Lung (tissue), 12 donors: ENCODE results near the gene RAB11A. TPM values are rescaled to one million over a fixed set of nuclear protein-coding genes. Genes with fewer than 3 reads are reported as not detected.

ENCODE experiments used
- ATAC-seq: fragments of 200-7000 bp; cut with Tn5 transposase; one replicate; pipeline ENCODE4 v1.9.1; 2020; ENCODE audit warnings: moderate number of reproducible peaks; ENCODE audit not compliant: insufficient read depth, low FRiP score
- DNase-seq, 3 donors: peaks; one replicate each; pipeline ENCODE4 v3.0.0-alpha.2; 2013 to 2017
- H3K27ac ChIP-seq, 2 donors: one replicate each; pipeline ENCODE4 v1.5.1; 2013; ENCODE audit warnings: mild to moderate bottlenecking in 2 of 2, moderate library complexity in 2 of 2, control low read depth in 1 of 2, inconsistent platforms in 1 of 2, low read depth in 1 of 2, low read length in 1 of 2
- H3K27me3 ChIP-seq, 3 donors: one replicate each; pipeline ENCODE4 v1.5.1; 2013; ENCODE audit warnings: low read length in 2 of 3; ENCODE audit not compliant: control insufficient read depth in 3 of 3, insufficient read depth in 3 of 3
- H3K36me3 ChIP-seq, 4 donors: one replicate each; pipeline ENCODE4 v1.5.1; 2013; ENCODE audit warnings: low read length in 4 of 4, mild to moderate bottlenecking in 1 of 4, moderate library complexity in 1 of 4; ENCODE audit not compliant: control insufficient read depth in 4 of 4, insufficient read depth in 4 of 4
- H3K4me1 ChIP-seq, 5 donors: one replicate each; pipeline ENCODE4 v1.5.1; 2013; ENCODE audit warnings: low read length in 5 of 5, mild to moderate bottlenecking in 2 of 5, moderate library complexity in 1 of 5; ENCODE audit not compliant: control insufficient read depth in 5 of 5, insufficient read depth in 5 of 5
- H3K4me3 ChIP-seq: one replicate; pipeline ENCODE4 v1.5.1; 2013; ENCODE audit warnings: mild to moderate bottlenecking, control low read depth, moderate library complexity
- H3K9ac ChIP-seq, 2 donors: one replicate each; pipeline ENCODE4 v1.5.1; 2013; ENCODE audit warnings: low read length in 2 of 2, control low read depth in 1 of 2; ENCODE audit not compliant: insufficient read depth in 1 of 2
- H3K9me3 ChIP-seq, 4 donors: one replicate each; pipeline ENCODE4 v1.5.1; 2013; ENCODE audit warnings: low read length in 3 of 4, mild to moderate bottlenecking in 1 of 4, moderate library complexity in 1 of 4; ENCODE audit not compliant: control insufficient read depth in 4 of 4, insufficient read depth in 3 of 4
- WGBS, 2 donors: extraction: QIAGEN DNeasy Blood & Tissue Kit; methylation state at CpG; one replicate each; pipeline ENCODE4 v1.1.7; 2013; 5-methylcytosine and 5-hydroxymethylcytosine counted together
- polyA plus RNA-seq, 2 donors: library from polyadenylated mRNA; stranded (reverse); fragments of 200-250 nt; gene quantifications; one replicate each; pipeline ENCODE4 v1.2.1, GENCODE V29; 2013
- total RNA-seq, 2 donors: library from RNA; depleted of rRNA in 1 of 2; stranded (reverse); fragments of >200 nt in 1 of 2; gene quantifications; one replicate each; pipeline ENCODE4 v1.2.1, GENCODE V29; 2014 to 2021
- TF ChIP-seq, protein P1 (sequence below): IDR thresholded peaks from 2 replicates; pipeline ENCODE4 v1.5.1; 2012; ENCODE audit warnings: mild to moderate bottlenecking; ENCODE audit errors: control extremely low read depth, extremely low read depth
- donor health status: control.
- donor health status: control.
- donor health status: Bipolar disorder and iron deficiency.
- donor health status: healthy.
- donor health status: DM: yes; HTN: yes; CAD: no.

RAB11A gene
- total and polyA plus RNA-seq, 4 donors, result 120 to 313 (median 232) TPM

DNA sequence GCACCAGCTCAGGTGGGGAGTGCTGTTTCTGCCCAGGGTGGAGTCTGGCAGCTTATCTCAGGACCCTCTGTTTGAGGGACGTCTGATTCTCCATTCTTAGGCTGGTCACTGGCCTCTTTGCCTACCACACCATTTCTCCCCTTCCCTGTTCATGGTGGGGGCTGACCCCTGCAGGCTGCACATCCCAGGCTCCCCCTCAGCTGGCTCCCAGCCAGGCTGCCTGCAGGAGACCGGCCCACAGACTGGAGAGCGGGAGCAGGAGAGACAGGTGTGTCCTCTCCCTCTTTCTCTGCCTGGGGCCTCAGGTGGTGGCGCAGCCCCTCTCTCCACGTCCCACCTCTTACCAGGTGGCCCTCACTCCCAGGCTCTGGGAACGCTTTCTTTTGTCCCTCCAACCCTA is 60.8 kb downstream of the RAB11A start:
- H3K9ac ChIP-seq, result no peak overlapping the region
- WGBS, 2 donors, result 81 to 94% methylated on average over 6 of the region's 6 CpGs
- no peak for DNase-seq

DNA sequence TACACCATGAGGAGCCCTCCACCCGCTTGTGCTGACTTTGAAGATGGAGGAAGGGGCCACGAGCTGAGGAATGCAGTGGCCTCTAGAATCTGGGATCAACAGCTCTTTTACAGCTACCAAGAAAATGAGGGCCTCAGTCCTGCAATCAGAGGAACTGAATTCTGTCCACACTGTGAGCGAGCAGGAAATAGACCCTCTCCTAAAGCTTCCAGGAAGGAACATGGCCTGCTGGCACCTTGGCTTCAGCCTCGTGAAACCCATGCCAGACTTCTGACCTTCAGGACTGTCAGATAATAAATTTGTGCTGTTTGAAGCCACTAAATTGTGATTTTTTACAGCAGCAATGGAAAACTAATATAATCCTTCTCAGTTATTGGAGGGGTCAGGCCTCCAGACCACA is 61.9 kb downstream of the RAB11A start:
- ATAC-seq (no peak), DNase-seq (no peak)
- peaks cover 0 to 1% (median 0%) of the 10 kb centered on the region in 4 donors for H3K36me3 ChIP-seq
- H3K4me1 ChIP-seq, result no peaks in the 10 kb centered on the region
- WGBS, 2 donors, result 82 to 89% methylated on average over 4 of the region's 4 CpGs
- no peaks in the 10 kb centered on the region for H3K27me3 ChIP-seq
- H3K27ac ChIP-seq, result no peak overlapping the region
- H3K4me3 ChIP-seq, result no peak overlapping the region
- no peaks in the 10 kb centered on the region for H3K9me3 ChIP-seq
- H3K9ac ChIP-seq, result no peak overlapping the region
- TF ChIP-seq, protein P1, sequence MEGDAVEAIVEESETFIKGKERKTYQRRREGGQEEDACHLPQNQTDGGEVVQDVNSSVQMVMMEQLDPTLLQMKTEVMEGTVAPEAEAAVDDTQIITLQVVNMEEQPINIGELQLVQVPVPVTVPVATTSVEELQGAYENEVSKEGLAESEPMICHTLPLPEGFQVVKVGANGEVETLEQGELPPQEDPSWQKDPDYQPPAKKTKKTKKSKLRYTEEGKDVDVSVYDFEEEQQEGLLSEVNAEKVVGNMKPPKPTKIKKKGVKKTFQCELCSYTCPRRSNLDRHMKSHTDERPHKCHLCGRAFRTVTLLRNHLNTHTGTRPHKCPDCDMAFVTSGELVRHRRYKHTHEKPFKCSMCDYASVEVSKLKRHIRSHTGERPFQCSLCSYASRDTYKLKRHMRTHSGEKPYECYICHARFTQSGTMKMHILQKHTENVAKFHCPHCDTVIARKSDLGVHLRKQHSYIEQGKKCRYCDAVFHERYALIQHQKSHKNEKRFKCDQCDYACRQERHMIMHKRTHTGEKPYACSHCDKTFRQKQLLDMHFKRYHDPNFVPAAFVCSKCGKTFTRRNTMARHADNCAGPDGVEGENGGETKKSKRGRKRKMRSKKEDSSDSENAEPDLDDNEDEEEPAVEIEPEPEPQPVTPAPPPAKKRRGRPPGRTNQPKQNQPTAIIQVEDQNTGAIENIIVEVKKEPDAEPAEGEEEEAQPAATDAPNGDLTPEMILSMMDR, result no peak

More for the DNA sequence above, 60.8 kb downstream of the RAB11A start:
- TF ChIP-seq, protein P1, result no peak
- no peaks in the 10 kb centered on the region for H3K9me3 ChIP-seq
- H3K4me1 ChIP-seq, result no peaks in the 10 kb centered on the region
- no peak overlapping the region for H3K27ac ChIP-seq
- no peak for ATAC-seq
- H3K36me3 ChIP-seq, result peaks cover 0 to 1% (median 0%) of the 10 kb centered on the region in 4 donors
- no peaks in the 10 kb centered on the region for H3K27me3 ChIP-seq
- H3K4me3 ChIP-seq, result no peak overlapping the region

DNA sequence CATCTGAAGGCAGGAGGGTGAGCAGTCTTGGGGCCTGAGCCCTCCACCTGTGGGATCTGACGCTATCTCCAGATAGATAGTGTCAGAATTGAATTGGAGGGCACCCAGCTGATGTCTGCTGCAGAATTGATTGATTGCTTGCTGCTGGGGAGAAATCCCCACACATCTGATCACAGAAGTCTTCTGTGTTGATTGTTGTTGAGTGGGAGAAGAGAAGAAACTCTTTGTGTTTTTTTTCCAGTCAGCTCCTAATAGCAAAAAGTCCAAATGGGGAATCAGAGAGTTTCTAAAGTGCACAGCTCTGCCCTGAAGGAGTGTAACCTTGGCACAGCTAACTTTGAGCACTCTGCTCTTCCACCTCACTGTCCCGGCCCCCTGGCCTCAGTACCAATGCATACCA is 66.1 kb downstream of the RAB11A start:
- H3K9me3 ChIP-seq, result no peaks in the 10 kb centered on the region
- no peaks in the 10 kb centered on the region for H3K27me3 ChIP-seq
- TF ChIP-seq, protein P1, result no peak
- H3K27ac ChIP-seq, result no peak overlapping the region
- H3K4me3 ChIP-seq, result no peak overlapping the region
- no peak overlapping the region for H3K9ac ChIP-seq
- H3K4me1 ChIP-seq, result no peaks in the 10 kb centered on the region
- no peak for DNase-seq
- ATAC-seq, result no peak
- no peaks in the 10 kb centered on the region for H3K36me3 ChIP-seq
- 84 to 85% methylated on average over 2 of the region's 2 CpGs for WGBS, 2 donors

DNA sequence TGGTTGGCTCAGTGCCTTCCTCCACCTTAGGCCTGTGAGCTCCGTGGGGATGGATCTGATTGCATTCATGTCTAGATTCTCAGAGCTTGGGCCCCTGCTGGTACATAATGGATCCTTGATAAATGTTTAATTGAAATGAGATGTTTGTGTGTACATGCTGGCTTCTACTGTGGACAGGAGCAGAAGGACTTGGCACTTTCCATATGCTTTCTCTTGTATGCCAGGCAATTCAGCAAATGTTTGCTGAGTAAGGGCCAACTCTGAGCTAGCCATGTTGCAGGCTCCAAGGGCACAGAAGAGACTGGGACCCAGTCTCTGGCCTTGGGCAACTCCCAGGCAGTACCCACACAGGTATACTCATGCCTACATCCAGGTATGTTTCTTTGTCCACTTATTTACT is 67.0 kb downstream of the RAB11A start:
- no peak for DNase-seq
- TF ChIP-seq, protein P1, result no peak
- Histone ChIP-seq H3K4me3 (no peak overlapping the region), H3K9ac (no peak overlapping the region), H3K4me1 (no peaks in the 10 kb centered on the region), H3K9me3 (no peaks in the 10 kb centered on the region), H3K27me3 (no peaks in the 10 kb centered on the region), H3K27ac (no peak overlapping the region), H3K36me3 (no peaks in the 10 kb centered on the region)
- ATAC-seq, result no peak
- 79 to 90% methylated on average over 1 of the region's 1 CpG for WGBS, 2 donors
